ENCODE data around the gene MAB21L1. TPM values are rescaled to one million over a fixed set of nuclear protein-coding genes. Genes with fewer than 3 reads are reported as not detected.
A peak's percentile ranks its signal among the peaks of the same experiment; 100 is the strongest.

Gene MAB21L1
- total RNA-seq: not detected

DNA sequence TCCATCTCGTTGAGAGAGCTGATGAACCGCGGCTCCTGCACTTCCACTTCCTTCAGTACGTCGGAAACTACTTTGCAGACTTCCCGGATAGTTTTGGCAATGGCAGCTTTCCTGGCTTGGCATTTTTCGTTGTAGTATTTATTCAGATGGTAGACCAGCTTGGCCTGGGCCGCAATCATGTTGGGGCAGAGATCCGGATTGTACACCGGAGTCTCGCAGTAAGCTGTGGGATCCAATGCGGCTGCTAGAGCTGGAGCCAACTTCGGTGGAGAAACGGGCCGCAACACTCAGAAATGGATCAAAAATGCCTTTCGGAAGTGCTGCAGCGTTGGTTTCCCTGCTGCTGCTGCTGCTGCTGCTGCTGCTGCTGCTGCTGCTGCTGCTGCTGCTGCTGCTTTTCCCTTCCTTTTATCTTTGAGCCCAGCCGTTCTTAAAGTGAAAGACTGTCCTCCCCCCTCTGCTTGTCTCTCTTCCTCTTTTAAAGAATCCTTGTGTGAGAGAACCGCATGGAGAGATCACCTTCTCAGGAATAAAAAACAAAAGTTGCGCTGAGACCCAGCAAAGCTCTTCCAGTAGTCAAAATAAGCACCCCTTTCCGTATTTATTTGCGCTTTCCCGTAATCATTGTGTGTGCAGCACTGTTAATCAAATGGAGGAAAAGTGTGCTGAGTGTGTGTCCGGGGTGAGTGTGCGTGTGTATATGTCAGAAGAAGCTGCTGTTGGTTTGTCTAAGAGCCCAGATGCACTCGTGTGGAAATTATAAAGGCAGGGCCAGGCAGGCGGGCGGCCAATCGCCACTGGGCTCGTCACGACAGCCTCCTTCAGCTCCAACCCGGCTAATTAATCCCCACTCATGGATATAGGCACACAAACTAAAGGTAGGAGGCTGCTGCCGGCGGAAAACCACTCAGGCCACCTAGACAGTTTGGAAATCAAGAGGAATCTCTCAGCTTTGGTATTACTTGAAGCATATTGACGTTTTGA, at the start of gene MAB21L1:
Gene MAB21L1 (minus strand): TSS at position 730 of the 984 bp plus-strand sequence. CDS start 551 bp downstream, at position 179.
- no peak for DNase-seq
- peaks cover 7% of the 10 kb centered on the region for H3K9me3 Mint-ChIP-seq
- H3K4me3 Mint-ChIP-seq: peak within 1 kb of the TSS; percentile 37
- ATAC-seq: no peak
- peaks cover 64% of the 10 kb centered on the region for H3K27me3 Mint-ChIP-seq (ENCODE audit: low read depth)
- peaks cover 17% of the 10 kb centered on the region for H3K4me1 Mint-ChIP-seq (ENCODE audit: low read depth)
- no peaks in the 10 kb centered on the region for H3K36me3 Mint-ChIP-seq (ENCODE audit: insufficient read depth)

DNA sequence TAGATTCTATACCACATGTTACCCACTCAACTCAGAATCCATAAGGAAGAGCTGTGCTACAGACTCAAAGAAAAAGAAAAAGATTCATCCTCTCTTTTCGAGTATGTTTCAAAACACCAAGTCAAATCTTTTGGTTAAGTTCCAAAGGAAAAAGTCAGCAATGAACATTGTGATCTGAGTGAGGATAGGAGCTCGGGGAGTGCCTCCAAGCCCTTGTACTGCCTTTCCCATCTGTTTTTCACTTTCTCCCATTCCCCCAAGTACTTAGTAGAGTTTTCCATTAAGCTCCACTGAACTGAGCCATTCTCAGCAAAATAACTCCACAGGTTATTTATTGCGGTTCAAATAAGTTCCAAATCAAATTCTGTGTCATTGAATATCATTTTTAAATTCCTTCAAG, 47.7 kb upstream of the MAB21L1 start:
- DNase-seq (no peak), ATAC-seq (no peak)
- Mint-ChIP-seq H3K27me3 (ENCODE audit: low read depth) (no peaks in the 10 kb centered on the region), H3K4me1 (ENCODE audit: low read depth) (no peaks in the 10 kb centered on the region), H3K9me3 (peaks cover 5% of the 10 kb centered on the region), H3K4me3 (no peak overlapping the region), H3K36me3 (ENCODE audit: insufficient read depth) (no peaks in the 10 kb centered on the region)

DNA sequence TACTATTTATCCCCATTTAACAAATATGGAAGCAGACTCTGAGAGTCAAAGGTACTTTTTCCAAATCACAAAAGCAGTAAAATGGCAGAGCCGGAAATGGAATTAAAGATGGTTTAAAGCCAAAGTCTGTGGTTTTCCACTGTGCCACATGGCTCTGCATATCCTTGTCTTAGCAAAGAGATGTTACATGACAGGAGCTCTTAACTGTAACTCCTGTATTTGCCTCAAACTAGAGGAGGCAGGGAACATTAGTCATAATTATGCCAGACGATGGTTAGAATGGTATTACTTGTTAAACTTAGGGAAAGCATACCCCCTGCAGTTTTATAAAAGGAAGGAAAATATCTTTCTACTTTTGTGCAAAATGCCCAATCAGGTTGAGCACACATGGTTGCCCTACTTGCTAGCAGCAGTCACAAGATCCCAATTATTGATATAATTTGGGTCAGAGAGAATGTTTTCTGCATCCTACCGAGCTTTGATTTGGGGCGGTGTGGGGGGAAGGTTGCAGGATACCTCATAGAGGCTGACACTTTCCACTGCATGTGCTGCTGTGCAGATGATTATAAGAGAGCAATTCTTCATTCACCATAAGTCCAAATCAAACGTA, 42.0 kb upstream of the MAB21L1 start:
- H3K36me3 Mint-ChIP-seq (ENCODE audit: insufficient read depth): no peaks in the 10 kb centered on the region
- peaks cover 10% of the 10 kb centered on the region for H3K9me3 Mint-ChIP-seq
- no peak for DNase-seq
- no peak for ATAC-seq
- H3K4me1 Mint-ChIP-seq (ENCODE audit: low read depth): no peaks in the 10 kb centered on the region
- no peak overlapping the region for H3K4me3 Mint-ChIP-seq
- H3K27me3 Mint-ChIP-seq (ENCODE audit: low read depth): no peaks in the 10 kb centered on the region

DNA sequence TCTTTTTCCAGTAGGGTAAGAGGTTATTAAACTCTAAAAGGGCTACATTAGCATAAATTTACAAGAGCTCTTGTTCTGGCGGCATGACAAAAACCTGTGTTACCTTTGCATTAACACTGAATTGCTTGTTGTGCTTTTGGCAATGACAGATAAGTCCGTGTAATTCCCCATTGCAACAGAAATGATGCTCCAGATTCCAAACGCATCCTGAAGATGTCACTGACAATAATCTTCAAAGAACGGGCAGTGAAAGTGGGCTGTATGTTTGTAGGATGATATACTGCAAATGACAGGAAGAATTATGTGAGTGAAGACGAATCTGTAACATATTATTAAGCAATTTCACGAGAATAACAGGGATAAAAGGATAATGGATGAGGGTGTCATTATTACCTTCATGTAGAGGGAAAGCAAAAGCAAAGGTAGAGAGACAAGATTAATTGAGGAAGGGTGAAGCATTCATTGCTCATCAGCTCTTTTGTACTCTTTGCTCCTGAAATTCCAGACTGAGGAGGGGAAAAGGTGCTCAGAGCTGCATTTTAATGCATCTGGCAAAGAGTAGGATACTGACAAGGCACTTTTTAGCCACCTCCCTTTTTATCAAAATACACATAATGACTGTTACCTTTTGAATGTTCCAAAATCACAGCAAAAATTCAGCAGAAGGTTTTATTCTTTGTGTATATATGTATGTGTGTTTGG, 38.5 kb upstream of the MAB21L1 start:
- no peaks in the 10 kb centered on the region for H3K36me3 Mint-ChIP-seq (ENCODE audit: insufficient read depth)
- H3K4me1 Mint-ChIP-seq (ENCODE audit: low read depth): no peaks in the 10 kb centered on the region
- DNase-seq (no peak), ATAC-seq (no peak)
- no peaks in the 10 kb centered on the region for H3K27me3 Mint-ChIP-seq (ENCODE audit: low read depth)
- peaks cover 5% of the 10 kb centered on the region for H3K9me3 Mint-ChIP-seq
- H3K4me3 Mint-ChIP-seq: no peak overlapping the region

DNA sequence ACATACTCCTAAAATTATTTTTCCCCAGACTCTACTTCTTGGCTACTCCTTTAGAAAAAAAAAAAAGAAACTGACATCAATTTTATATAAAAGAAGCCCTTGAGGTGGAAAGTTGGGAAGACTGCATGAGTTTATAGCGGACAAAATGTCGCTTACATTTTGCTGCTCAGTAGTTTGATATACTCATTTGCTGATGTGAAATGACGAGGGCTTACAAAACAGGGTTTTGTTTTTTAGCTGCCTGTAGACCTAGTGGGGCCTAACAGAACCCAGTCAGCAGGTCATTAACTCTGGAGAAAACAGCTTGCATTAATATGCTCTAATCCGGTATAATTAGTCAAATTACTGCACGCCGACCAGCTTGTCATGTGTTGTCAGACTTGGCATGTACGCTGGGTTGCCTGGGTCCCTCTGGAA, 37.6 kb upstream of the MAB21L1 start:
- no peak for DNase-seq
- no peaks in the 10 kb centered on the region for H3K27me3 Mint-ChIP-seq (ENCODE audit: low read depth)
- no peak overlapping the region for H3K4me3 Mint-ChIP-seq
- peaks cover 5% of the 10 kb centered on the region for H3K9me3 Mint-ChIP-seq
- no peak for ATAC-seq
- no peaks in the 10 kb centered on the region for H3K4me1 Mint-ChIP-seq (ENCODE audit: low read depth)
- H3K36me3 Mint-ChIP-seq (ENCODE audit: insufficient read depth): no peaks in the 10 kb centered on the region

DNA sequence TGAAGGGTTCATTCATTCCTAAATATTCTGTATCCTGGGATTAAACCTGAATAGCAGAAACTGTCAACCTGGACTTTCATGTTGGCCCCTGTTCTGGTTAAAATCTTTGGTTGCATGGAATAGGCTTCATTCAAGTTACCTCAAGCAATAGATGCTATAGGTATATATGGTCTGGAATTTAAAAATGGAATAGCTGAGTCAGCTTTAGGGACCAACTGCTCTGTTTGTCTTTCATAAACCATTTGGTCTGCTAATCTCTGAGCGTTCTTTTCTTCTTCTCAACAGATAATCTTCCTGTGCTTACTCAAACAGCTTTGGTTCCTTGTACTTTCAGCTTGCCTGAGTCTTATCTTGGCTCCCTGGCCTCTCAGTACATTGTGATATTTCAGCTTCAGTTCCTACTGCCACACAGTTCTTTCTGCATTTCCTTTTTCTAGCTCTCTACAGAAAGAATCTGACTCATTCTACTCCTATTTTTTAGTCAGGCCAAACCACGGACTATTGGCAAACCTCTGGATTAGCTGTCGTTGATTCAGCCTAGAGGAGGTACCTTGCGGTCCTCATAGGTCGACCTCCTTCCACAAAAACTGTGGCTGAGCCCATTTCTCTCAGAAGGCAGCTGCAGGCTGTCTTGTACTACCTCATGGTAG, 35.9 kb upstream of the MAB21L1 start:
- Mint-ChIP-seq H3K27me3 (ENCODE audit: low read depth) (no peaks in the 10 kb centered on the region), H3K4me1 (ENCODE audit: low read depth) (no peaks in the 10 kb centered on the region), H3K36me3 (ENCODE audit: insufficient read depth) (no peaks in the 10 kb centered on the region), H3K9me3 (peaks cover 5% of the 10 kb centered on the region), H3K4me3 (no peak overlapping the region)
- ATAC-seq: no peak
- no peak for DNase-seq

DNA sequence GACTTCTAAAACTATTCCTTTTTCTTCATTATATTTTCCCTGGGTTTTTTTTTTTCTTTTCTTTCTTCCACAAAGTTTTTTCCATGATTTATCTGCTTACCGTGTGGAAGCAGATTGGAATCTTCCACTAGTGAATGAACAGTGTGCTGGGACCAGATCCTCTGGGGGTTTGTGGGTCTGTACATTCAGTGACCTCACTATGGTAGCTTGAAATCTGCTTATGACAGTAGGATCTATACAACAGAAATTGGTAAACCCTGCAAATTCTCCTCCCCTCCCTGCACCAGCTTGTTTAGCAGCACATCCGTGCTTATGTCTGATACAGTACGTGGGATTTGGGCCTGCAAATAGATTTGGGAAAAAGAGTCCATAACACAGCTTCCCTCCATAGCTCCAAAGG, 26.0 kb upstream of the MAB21L1 start:
- no peak overlapping the region for H3K4me3 Mint-ChIP-seq
- no peaks in the 10 kb centered on the region for H3K36me3 Mint-ChIP-seq (ENCODE audit: insufficient read depth)
- H3K9me3 Mint-ChIP-seq: no peaks in the 10 kb centered on the region
- H3K4me1 Mint-ChIP-seq (ENCODE audit: low read depth): no peaks in the 10 kb centered on the region
- DNase-seq (no peak), ATAC-seq (no peak)
- no peaks in the 10 kb centered on the region for H3K27me3 Mint-ChIP-seq (ENCODE audit: low read depth)

DNA sequence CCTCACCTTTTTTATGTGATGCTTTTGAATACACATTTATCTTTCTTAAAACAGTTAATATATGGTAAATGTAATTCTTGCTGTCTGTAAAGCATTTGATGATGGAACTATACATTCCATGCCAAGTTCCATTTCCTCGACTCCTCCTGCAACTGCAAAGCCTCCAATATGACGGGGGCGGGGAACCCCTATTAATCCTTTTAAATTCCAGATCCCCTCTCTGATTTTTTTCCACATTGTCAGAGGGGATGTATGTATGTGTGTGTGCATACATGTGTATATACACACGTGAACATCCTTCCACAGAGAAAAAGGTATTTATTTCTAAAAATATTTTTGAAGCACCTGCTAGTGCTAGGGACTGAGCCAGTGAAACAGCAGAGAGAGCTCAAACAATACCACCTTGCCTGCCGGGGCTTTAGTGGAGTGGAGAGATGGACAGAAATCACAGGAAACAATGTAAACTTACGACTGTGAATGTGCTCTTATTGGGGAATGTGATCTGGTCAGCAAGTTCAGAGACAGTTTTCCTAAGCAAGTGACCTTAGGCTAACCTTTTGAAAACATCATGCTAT, 25.3 kb upstream of the MAB21L1 start:
- Mint-ChIP-seq H3K36me3 (ENCODE audit: insufficient read depth) (no peaks in the 10 kb centered on the region), H3K4me1 (ENCODE audit: low read depth) (no peaks in the 10 kb centered on the region), H3K27me3 (ENCODE audit: low read depth) (no peaks in the 10 kb centered on the region), H3K4me3 (no peak overlapping the region), H3K9me3 (no peaks in the 10 kb centered on the region)
- ATAC-seq: no peak
- DNase-seq: no peak

DNA sequence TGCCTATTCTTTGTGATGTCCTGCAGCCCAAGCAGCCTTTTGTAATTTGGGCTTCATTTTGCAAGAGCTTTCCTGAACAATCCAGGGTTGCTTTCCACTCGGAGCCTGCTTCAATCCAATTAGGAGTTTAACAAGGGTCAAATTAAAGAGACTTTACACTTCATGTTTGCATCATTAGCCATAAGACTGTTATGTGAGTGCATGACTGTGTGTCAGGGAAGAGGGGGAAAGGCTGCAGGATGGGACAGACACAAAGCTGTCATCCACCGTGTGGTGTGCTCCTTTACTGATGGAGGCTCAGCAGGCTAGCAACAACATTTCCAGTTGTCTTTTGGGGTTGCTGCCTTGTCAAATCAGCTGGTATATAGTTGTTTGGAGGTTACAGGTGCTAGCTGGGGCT, 23.7 kb upstream of the MAB21L1 start:
- H3K4me3 Mint-ChIP-seq: no peak overlapping the region

DNA sequence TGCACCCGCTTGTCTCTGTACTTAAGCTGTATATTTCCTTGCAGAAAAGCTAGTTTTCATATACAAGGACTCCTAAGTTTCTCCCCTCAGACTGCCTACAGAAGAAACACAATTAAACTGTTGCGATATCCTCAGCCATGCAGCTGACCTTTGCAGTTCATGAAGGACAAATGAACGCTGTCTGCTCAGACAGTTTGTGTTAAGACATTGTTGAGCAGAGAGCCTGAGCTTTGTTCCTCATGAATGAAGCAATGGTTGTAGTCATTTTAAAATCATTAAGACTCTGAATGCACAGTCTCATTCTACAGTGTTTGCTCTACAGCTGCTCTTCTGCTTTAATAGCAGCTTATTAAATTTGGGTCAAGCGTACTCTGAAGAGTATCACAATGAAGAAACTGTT, 23.2 kb upstream of the MAB21L1 start:
- DNase-seq: no peak
- Mint-ChIP-seq H3K27me3 (ENCODE audit: low read depth) (no peaks in the 10 kb centered on the region), H3K9me3 (peaks cover 3% of the 10 kb centered on the region), H3K4me3 (no peak overlapping the region), H3K4me1 (ENCODE audit: low read depth) (no peaks in the 10 kb centered on the region), H3K36me3 (ENCODE audit: insufficient read depth) (no peaks in the 10 kb centered on the region)
- ATAC-seq: no peak

More for the DNA sequence above, 23.7 kb upstream of the MAB21L1 start:
- Mint-ChIP-seq H3K36me3 (ENCODE audit: insufficient read depth) (no peaks in the 10 kb centered on the region), H3K27me3 (ENCODE audit: low read depth) (no peaks in the 10 kb centered on the region), H3K4me1 (ENCODE audit: low read depth) (no peaks in the 10 kb centered on the region), H3K9me3 (peaks cover 3% of the 10 kb centered on the region)
- no peak for DNase-seq
- no peak for ATAC-seq

DNA sequence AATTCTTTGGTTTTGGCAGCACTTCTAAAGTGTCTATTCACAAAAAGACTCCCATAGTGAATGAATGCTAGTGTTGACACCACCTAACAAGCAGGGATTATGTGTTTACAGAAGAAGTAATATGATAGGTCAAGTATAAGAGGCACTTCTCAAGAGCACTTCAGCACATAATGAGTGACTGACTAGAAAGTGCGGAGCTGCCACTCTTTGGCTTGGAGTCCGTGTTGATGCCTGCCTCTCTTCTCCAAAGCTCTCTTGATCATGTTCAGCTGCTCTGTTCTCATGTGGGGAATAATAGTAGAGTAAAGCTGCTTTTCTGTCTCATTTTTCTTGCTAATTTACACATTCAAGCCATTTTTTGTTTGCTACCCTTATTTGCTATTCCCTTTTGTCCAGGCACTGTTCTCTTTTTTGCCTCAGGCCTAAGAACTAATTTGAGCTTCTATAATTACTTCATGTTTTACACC, 22.7 kb upstream of the MAB21L1 start:
- Mint-ChIP-seq H3K4me3 (no peak overlapping the region), H3K27me3 (ENCODE audit: low read depth) (no peaks in the 10 kb centered on the region), H3K4me1 (ENCODE audit: low read depth) (no peaks in the 10 kb centered on the region), H3K36me3 (ENCODE audit: insufficient read depth) (no peaks in the 10 kb centered on the region), H3K9me3 (peaks cover 3% of the 10 kb centered on the region)
- ATAC-seq: no peak
- DNase-seq: no peak

DNA sequence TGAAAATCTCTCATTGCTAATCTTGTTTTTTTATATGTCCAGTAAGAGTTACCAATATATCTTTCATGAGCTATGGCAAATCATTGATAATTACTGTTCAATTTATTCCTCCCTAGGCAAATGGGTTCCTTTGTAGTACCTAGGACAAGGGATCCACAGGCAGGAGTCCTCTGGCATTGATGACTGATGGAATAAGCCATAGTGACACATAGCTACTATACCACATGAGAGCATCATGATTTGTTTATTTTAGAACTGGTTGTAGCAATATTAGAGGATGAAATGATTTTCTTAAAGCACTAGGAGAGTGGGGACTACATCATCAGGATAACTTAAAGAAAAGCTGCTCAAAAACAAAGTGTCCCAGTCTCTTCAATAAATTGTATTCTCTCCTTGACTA, 21.7 kb upstream of the MAB21L1 start:
- DNase-seq (no peak), ATAC-seq (no peak)
- Mint-ChIP-seq H3K36me3 (ENCODE audit: insufficient read depth) (no peaks in the 10 kb centered on the region), H3K4me1 (ENCODE audit: low read depth) (no peaks in the 10 kb centered on the region), H3K4me3 (no peak overlapping the region), H3K27me3 (ENCODE audit: low read depth) (no peaks in the 10 kb centered on the region), H3K9me3 (peaks cover 3% of the 10 kb centered on the region)

DNA sequence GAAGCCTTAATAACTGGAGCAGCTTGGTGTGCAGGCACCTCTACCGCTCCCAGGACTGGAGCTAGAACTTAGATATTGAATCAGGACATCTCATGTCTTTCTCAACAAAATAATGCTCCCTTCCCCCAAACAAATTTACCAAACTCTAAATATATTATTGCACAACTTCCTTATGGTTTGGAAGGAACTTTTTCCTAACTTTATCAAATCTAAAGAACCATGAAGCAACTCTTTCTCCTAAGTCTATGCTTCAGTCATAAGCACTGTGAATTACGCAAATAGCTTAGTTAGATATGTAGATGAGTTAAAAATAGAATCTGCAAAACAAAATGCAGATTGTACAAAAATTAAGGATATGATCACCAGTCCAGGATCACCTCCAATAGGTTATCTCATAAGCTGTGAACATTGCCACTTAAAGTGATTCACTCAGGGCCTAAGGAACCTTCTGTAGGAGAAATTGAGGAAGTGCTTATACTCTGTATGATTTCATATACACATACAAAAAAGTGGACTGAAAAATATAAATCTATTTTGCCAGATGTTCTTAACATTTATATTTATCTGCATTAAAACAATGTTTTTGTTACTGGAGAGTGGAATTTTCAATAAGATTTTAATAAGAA, 20.4 kb upstream of the MAB21L1 start:
- Mint-ChIP-seq H3K36me3 (ENCODE audit: insufficient read depth) (no peaks in the 10 kb centered on the region), H3K4me3 (no peak overlapping the region), H3K27me3 (ENCODE audit: low read depth) (no peaks in the 10 kb centered on the region), H3K9me3 (peaks cover 3% of the 10 kb centered on the region), H3K4me1 (ENCODE audit: low read depth) (no peaks in the 10 kb centered on the region)
- DNase-seq: no peak
- no peak for ATAC-seq

Measured in activated T-cell treated with anti-CD3 and anti-CD28 coated beads, Interleukin-2, amount 50 U/mL, for 4 hours (primary cell).